Tibial nerve (tissue), 3 donors: Measurements from ENCODE around the gene PFKFB4.

ENCODE experiments used
- POLR2A ChIP-seq, 2 donors: fragments of 450-650 bp; IDR thresholded peaks; one replicate each; pipeline ENCODE4 v1.6.1; 2017; ENCODE audit warnings: antibody characterized with exemption in 2 of 2, mild to moderate bottlenecking in 2 of 2, moderate library complexity in 2 of 2
- TF ChIP-seq, protein P1 (sequence below), 5 experiments: fragments of 200-600 bp in 3 of 5; fragments of 450-650 bp in 2 of 5; sonication (generic) in 3 of 5; IDR thresholded peaks; one replicate each; pipeline ENCODE4 v1.5.1; 2016 to 2019; ENCODE audit warnings: antibody characterized with exemption in 5 of 5, mild to moderate bottlenecking in 3 of 5, moderate library complexity in 2 of 5

DNA sequence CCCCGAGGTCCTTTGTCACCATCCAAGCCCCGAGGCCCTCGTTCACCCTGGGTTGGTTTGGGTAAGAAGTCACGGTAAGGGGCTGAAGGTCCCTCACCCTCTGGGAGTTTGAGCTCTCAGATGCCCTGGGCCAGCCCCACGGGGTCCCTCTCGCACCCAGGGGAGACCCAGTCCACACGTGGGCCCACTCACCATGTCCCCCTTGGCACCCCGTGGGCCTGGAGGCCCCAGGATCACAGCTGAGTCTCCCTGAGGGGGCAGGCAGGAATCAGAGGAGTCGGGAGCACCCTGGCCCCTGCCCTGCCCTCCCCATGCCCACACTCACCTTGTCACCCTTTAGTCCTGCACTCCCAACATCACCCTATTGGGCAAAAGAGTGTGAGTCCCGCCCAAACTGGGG lies 12.8 kb upstream of the PFKFB4 start:
- TF ChIP-seq, protein P1, sequence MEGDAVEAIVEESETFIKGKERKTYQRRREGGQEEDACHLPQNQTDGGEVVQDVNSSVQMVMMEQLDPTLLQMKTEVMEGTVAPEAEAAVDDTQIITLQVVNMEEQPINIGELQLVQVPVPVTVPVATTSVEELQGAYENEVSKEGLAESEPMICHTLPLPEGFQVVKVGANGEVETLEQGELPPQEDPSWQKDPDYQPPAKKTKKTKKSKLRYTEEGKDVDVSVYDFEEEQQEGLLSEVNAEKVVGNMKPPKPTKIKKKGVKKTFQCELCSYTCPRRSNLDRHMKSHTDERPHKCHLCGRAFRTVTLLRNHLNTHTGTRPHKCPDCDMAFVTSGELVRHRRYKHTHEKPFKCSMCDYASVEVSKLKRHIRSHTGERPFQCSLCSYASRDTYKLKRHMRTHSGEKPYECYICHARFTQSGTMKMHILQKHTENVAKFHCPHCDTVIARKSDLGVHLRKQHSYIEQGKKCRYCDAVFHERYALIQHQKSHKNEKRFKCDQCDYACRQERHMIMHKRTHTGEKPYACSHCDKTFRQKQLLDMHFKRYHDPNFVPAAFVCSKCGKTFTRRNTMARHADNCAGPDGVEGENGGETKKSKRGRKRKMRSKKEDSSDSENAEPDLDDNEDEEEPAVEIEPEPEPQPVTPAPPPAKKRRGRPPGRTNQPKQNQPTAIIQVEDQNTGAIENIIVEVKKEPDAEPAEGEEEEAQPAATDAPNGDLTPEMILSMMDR (IDR thresholded peaks at IDR 0.05), result no peak
- TF ChIP-seq POLR2A (IDR thresholded peaks at IDR 0.05), result no peak
